K562 (cell line): ENCODE data around the gene SGMS1. TPM values are rescaled to one million over a fixed set of nuclear protein-coding genes. Genes with fewer than 3 reads are reported as not detected.

ENCODE experiments used
- CBX5 ChIP-seq: IDR thresholded peaks from 2 replicates; pipeline ENCODE4 v1.6.1; 2014; ENCODE audit warnings: low read depth, borderline replicate concordance
- CBX8 ChIP-seq: fragments of 200-600 bp; sonication (generic); IDR thresholded peaks from 2 replicates; pipeline ENCODE4 v1.6.1; 2012; ENCODE audit warnings: borderline replicate concordance, mixed run types, low read depth, mild to moderate bottlenecking, moderate library complexity, mixed read lengths, low read length, control low read depth, inconsistent platforms; ENCODE audit not compliant: poor library complexity, severe bottlenecking; ENCODE audit errors: extremely low read depth
- CEBPG ChIP-seq, 3 experiments: fragments of 200-800 bp in 1 of 3; sonication (Bioruptor generic) in 1 of 3; sonication (generic) in 1 of 3; formaldehyde crosslinking in 1 of 3; IDR thresholded peaks in 2 of 3; conservative IDR thresholded peaks in 1 of 3; 2 replicates each; pipeline versions ENCODE4 v1.6.1 to v1.8.0; 2016 to 2022; ENCODE audit warnings: missing compliant biosample characterization in 2 of 3, missing genetic modification characterization in 2 of 3, mild to moderate bottlenecking in 1 of 3, missing genetic modification reagents in 1 of 3
- DMBX1 ChIP-seq: fragments of 250-450 bp; sonication (Bioruptor Pico); IDR thresholded peaks from 2 replicates; pipeline ENCODE4 v1.8.0; 2022; ENCODE audit warnings: inconsistent platforms, mild to moderate bottlenecking, moderate library complexity, borderline replicate concordance
- RBM17 ChIP-seq: fragments of 200-400 bp; formaldehyde crosslinking; IDR thresholded peaks from 2 replicates; pipeline ENCODE4 v1.6.1; 2017; ENCODE audit warnings: low read depth, mild to moderate bottlenecking, low read length, borderline replicate concordance
- SMARCE1 ChIP-seq: fragments of 450-650 bp; IDR thresholded peaks from 2 replicates; pipeline ENCODE4 v1.7.1; 2016; ENCODE audit warnings: mild to moderate bottlenecking
- ZBTB33 ChIP-seq: sonication (generic); formaldehyde crosslinking; IDR thresholded peaks from 2 replicates; pipeline ENCODE4 v1.8.1; 2023; ENCODE audit warnings: mild to moderate bottlenecking, missing genetic modification reagents
- ZFP91 ChIP-seq: sonication (generic); formaldehyde crosslinking; IDR thresholded peaks from 2 replicates; pipeline ENCODE4 v1.8.0; 2022; ENCODE audit warnings: mild to moderate bottlenecking, missing genetic modification reagents
- ZNF174 ChIP-seq: fragments of 250-450 bp; sonication (Bioruptor Pico); IDR thresholded peaks from 2 replicates; pipeline ENCODE4 v1.4.0; 2020; ENCODE audit warnings: mild to moderate bottlenecking
- ZNF561 ChIP-seq: fragments of 450-650 bp; formaldehyde crosslinking; conservative IDR thresholded peaks from 2 replicates; pipeline ENCODE4 v1.4.0; 2020; ENCODE audit warnings: mild to moderate bottlenecking, moderate library complexity
- ZNF707 ChIP-seq: fragments of 250-450 bp; sonication (Bioruptor Pico); conservative IDR thresholded peaks from 2 replicates; pipeline ENCODE4 v1.8.0; 2022; ENCODE audit warnings: inconsistent platforms, mild to moderate bottlenecking, moderate library complexity
- polyA plus RNA-seq, 8 experiments: library from polyadenylated mRNA; depleted of rRNA in 4 of 8; stranded (reverse) in 5 of 8; unstranded in 3 of 8; fragments of >200 nt; fragmentation: Nextera tagmentation in 2 of 8; fragmentation: Illumina TruSeq in 1 of 8; extraction: Ambion mirVana in 2 of 8; extraction: Trizol in 1 of 8; gene quantifications; 2 replicates each; pipeline versions ENCODE4 v1.2.1 to v1.2.3, GENCODE V29; 2011 to 2014; ENCODE audit warnings: inconsistent platforms in 1 of 8, missing spikeins in 1 of 8
- total RNA-seq, 7 experiments: library from RNA; depleted of rRNA in 6 of 7; stranded (reverse); fragments of >200 nt in 6 of 7; fragmentation: Illumina TruSeq in 2 of 7; extraction: Trizol in 2 of 7; gene quantifications; 2 replicates each; pipeline versions ENCODE4 v1.2.1 to v1.2.3, GENCODE V29; 2011 to 2021; ENCODE audit warnings: low replicate concordance in 1 of 7
- TF ChIP-seq, protein P1 (sequence below), 2 experiments: fragments of 450-650 bp; formaldehyde crosslinking in 1 of 2; IDR thresholded peaks; 2 replicates each; pipeline versions ENCODE4 v1.4.0 to v1.6.1; 2014 to 2020; ENCODE audit warnings: mild to moderate bottlenecking in 2 of 2, borderline replicate concordance in 1 of 2, low read depth in 1 of 2

Gene SGMS1
- total and polyA plus RNA-seq, 9 of the 15 experiments (the other 6 are each of a cell fraction or from before 2014, with no cell fraction given) = 22.6 to 232 (median 82.2) TPM

DNA sequence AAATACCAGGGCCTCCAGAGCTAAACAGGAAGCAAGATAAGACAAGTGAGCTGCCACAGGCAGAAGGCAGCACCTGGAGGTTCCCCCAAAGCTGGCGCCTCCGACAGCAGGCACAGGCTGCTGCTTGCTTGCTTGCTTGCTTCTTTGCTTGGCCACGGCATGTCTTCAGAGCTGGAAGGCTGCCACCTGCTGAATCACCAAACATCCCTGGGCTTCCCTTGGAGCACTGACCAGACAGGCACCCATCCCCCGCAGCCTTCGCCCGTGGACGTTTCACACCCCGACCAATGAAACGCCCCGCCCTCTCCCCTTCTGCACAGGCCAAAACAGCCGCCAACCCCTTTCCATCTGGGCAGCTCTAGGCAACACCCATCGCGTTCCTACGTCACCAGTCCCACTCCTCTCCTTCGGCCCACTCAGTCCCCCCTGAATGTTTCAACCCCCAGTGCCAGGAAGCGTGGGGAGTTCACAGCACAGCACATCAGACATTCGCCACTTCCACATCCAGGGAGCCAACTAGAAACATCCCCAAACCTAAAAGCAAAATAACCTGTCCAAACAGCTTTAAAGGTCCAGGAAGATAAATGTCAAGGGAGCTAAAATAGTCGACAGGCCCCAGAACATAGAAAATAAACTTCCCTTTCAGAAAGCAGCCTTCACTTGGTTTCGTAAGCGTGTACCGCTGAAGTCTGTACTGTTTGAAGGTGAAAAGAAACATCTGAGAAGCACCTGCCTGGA, 1.6 kb downstream of the SGMS1 start (continued):
- no peak for TF ChIP-seq ZFP91 (CRISPR knock-in tag)
- TF ChIP-seq RBM17 = no peak
- no peak for TF ChIP-seq ZNF174 (CRISPR knock-in tag)
- TF ChIP-seq ZNF707 (CRISPR knock-in tag) = 0 out of 2 replicates have a peak, but pooled peaks have one; percentile 34
- peak; percentile 69; the same call in 1 of the 2 replicates for TF ChIP-seq SMARCE1
- TF ChIP-seq CEBPG (CRISPR knock-in tag; IDR thresholded peaks at IDR 0.05) = no peak
- no peak for TF ChIP-seq CEBPG (tag; conservative IDR thresholded peaks at IDR 0.05 in 1 of 2, IDR thresholded peaks at IDR 0.05 in 1 of 2)
- TF ChIP-seq, protein P1, sequence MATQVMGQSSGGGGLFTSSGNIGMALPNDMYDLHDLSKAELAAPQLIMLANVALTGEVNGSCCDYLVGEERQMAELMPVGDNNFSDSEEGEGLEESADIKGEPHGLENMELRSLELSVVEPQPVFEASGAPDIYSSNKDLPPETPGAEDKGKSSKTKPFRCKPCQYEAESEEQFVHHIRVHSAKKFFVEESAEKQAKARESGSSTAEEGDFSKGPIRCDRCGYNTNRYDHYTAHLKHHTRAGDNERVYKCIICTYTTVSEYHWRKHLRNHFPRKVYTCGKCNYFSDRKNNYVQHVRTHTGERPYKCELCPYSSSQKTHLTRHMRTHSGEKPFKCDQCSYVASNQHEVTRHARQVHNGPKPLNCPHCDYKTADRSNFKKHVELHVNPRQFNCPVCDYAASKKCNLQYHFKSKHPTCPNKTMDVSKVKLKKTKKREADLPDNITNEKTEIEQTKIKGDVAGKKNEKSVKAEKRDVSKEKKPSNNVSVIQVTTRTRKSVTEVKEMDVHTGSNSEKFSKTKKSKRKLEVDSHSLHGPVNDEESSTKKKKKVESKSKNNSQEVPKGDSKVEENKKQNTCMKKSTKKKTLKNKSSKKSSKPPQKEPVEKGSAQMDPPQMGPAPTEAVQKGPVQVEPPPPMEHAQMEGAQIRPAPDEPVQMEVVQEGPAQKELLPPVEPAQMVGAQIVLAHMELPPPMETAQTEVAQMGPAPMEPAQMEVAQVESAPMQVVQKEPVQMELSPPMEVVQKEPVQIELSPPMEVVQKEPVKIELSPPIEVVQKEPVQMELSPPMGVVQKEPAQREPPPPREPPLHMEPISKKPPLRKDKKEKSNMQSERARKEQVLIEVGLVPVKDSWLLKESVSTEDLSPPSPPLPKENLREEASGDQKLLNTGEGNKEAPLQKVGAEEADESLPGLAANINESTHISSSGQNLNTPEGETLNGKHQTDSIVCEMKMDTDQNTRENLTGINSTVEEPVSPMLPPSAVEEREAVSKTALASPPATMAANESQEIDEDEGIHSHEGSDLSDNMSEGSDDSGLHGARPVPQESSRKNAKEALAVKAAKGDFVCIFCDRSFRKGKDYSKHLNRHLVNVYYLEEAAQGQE (IDR thresholded peaks at IDR 0.05; ENCODE audit: borderline replicate concordance) = peak; percentile 86
- TF ChIP-seq, protein P1 (CRISPR knock-in tag; IDR thresholded peaks at IDR 0.05; ENCODE audit: low read depth) = no peak
- no peak for TF ChIP-seq ZBTB33 (CRISPR knock-in tag)
- TF ChIP-seq ZNF561 = no peak
- 0 out of 2 replicates have a peak, but pooled peaks have one; percentile 47 for TF ChIP-seq CBX5
- 0 out of 2 replicates have a peak, but pooled peaks have one; percentile 47 for TF ChIP-seq DMBX1 (CRISPR knock-in tag)
- no peak for TF ChIP-seq CBX8
